DND-41 (cell line): ENCODE measurements around the gene NKD2.

ENCODE experiments used
- ATAC-seq: fragments of 200-7000 bp; cut with Tn5 transposase; 3 replicates; pipeline ENCODE4 v1.9.1; 2021; ENCODE audit warnings: low read depth; ENCODE audit not compliant: insufficient read depth
- DNase-seq: peaks from one replicate; pipeline ENCODE4 v3.0.0-alpha.2; 2020
- H2AFZ ChIP-seq: 2 replicates; pipeline ENCODE4 v1.6.0; 2012; ENCODE audit warnings: low read depth, low read length
- H3K27ac ChIP-seq: 2 replicates; pipeline ENCODE4 v1.5.1; 2012; ENCODE audit warnings: low read length, inconsistent platforms
- H3K27me3 ChIP-seq: fragments of 200-600 bp; sonication (generic); 2 replicates; pipeline ENCODE4 v1.6.0; 2012; ENCODE audit warnings: low read length, mild to moderate bottlenecking, inconsistent platforms; ENCODE audit not compliant: insufficient read depth, poor library complexity
- H3K36me3 ChIP-seq: 2 replicates; pipeline ENCODE4 v1.5.1; 2012; ENCODE audit warnings: low read length, inconsistent platforms; ENCODE audit not compliant: insufficient read depth
- H3K4me1 ChIP-seq: 2 replicates; pipeline ENCODE4 v1.5.1; 2012; ENCODE audit warnings: mild to moderate bottlenecking, low read length; ENCODE audit not compliant: insufficient read depth
- H3K4me2 ChIP-seq: 2 replicates; pipeline ENCODE4 v1.6.0; 2012; ENCODE audit warnings: mild to moderate bottlenecking, moderate library complexity, low read length, inconsistent platforms; ENCODE audit not compliant: insufficient read depth
- H3K4me3 ChIP-seq, 2 experiments: fragments of 200-600 bp in 1 of 2; shearing (Covaris generic) in 1 of 2; 2 replicates each; pipeline ENCODE4 v1.5.1; 2012 to 2016; ENCODE audit warnings: inconsistent platforms in 2 of 2, low read length in 2 of 2, mild to moderate bottlenecking in 2 of 2, low read depth in 1 of 2, moderate library complexity in 1 of 2
- H3K79me2 ChIP-seq: 2 replicates; pipeline ENCODE4 v1.6.0; 2012; ENCODE audit warnings: low read length, inconsistent platforms; ENCODE audit not compliant: insufficient read depth
- H3K9ac ChIP-seq: 2 replicates; pipeline ENCODE4 v1.6.0; 2012; ENCODE audit warnings: low read depth, mild to moderate bottlenecking, inconsistent platforms, low read length, moderate library complexity
- H3K9me3 ChIP-seq: 2 replicates; pipeline ENCODE4 v1.5.1; 2012; ENCODE audit warnings: low read length, moderate library complexity, mild to moderate bottlenecking, inconsistent platforms; ENCODE audit not compliant: insufficient read depth, severe bottlenecking
- H4K20me1 ChIP-seq: 2 replicates; pipeline ENCODE4 v1.6.0; 2012; ENCODE audit warnings: low read length; ENCODE audit not compliant: insufficient read depth
- EZH2 ChIP-seq: IDR thresholded peaks from 3 replicates; pipeline ENCODE4 v1.6.1; 2012; ENCODE audit warnings: borderline replicate concordance, low read depth, mild to moderate bottlenecking, moderate library complexity, low read length, inconsistent platforms; ENCODE audit not compliant: severe bottlenecking
- TF ChIP-seq, protein P1 (sequence below): IDR thresholded peaks from 2 replicates; pipeline ENCODE4 v1.5.1; 2012; ENCODE audit warnings: borderline replicate concordance, low read length, moderate library complexity, mild to moderate bottlenecking; ENCODE audit not compliant: poor library complexity, severe bottlenecking; ENCODE audit errors: extremely low read depth

NKD2 gene

GRCh38 chr5:1064383-1065142 lies 56.0 kb downstream of the NKD2 start:
- Histone ChIP-seq H2AFZ (no peak overlapping the region), H4K20me1 (no peaks in the 10 kb centered on the region), H3K9ac (no peak overlapping the region), H3K4me1 (no peaks in the 10 kb centered on the region), H3K4me2 (no peak overlapping the region), H3K79me2 (no peaks in the 10 kb centered on the region), H3K4me3 (no peak overlapping the region), H3K9me3 (no peaks in the 10 kb centered on the region), H3K27ac (no peak overlapping the region), H3K36me3 (no peaks in the 10 kb centered on the region), H3K27me3 (no peaks in the 10 kb centered on the region)
- DNase-seq: no peak
- TF ChIP-seq, protein P1, sequence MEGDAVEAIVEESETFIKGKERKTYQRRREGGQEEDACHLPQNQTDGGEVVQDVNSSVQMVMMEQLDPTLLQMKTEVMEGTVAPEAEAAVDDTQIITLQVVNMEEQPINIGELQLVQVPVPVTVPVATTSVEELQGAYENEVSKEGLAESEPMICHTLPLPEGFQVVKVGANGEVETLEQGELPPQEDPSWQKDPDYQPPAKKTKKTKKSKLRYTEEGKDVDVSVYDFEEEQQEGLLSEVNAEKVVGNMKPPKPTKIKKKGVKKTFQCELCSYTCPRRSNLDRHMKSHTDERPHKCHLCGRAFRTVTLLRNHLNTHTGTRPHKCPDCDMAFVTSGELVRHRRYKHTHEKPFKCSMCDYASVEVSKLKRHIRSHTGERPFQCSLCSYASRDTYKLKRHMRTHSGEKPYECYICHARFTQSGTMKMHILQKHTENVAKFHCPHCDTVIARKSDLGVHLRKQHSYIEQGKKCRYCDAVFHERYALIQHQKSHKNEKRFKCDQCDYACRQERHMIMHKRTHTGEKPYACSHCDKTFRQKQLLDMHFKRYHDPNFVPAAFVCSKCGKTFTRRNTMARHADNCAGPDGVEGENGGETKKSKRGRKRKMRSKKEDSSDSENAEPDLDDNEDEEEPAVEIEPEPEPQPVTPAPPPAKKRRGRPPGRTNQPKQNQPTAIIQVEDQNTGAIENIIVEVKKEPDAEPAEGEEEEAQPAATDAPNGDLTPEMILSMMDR: no peak
- TF ChIP-seq EZH2: no peak
- no peak for ATAC-seq

DNA sequence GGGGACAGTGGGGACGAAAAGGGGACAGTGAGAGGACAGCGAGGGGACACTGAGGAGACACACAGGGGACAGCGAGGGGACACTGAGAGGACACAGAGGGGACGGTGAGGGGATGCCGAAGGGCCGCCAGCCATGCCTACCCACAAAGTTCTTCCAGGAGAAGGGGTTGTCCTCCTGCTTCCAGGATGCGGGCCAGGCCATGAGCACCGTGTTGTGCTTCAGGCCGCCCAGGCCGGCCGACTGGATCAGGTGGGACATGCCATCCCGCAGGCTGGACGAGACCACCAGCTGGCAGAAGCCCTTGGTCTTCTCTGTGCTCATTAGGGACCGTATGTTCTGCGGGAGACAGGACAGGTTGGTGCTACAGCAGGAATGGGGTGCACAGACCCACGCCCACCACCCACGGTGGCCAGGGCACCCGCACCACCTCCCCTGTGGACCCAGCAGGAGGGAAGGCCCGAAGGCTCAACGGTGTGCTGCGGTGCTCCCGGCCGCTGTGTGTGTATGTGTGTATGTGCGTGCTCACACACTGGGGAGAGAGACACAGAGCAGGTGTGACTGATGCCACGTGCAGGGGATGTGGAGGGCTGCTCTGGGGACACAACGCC lies 56.6 kb downstream of the NKD2 start:
- no peaks in the 10 kb centered on the region for H3K36me3 ChIP-seq
- TF ChIP-seq, protein P1: no peak
- TF ChIP-seq EZH2: no peak
- H4K20me1 ChIP-seq: no peaks in the 10 kb centered on the region

DNA sequence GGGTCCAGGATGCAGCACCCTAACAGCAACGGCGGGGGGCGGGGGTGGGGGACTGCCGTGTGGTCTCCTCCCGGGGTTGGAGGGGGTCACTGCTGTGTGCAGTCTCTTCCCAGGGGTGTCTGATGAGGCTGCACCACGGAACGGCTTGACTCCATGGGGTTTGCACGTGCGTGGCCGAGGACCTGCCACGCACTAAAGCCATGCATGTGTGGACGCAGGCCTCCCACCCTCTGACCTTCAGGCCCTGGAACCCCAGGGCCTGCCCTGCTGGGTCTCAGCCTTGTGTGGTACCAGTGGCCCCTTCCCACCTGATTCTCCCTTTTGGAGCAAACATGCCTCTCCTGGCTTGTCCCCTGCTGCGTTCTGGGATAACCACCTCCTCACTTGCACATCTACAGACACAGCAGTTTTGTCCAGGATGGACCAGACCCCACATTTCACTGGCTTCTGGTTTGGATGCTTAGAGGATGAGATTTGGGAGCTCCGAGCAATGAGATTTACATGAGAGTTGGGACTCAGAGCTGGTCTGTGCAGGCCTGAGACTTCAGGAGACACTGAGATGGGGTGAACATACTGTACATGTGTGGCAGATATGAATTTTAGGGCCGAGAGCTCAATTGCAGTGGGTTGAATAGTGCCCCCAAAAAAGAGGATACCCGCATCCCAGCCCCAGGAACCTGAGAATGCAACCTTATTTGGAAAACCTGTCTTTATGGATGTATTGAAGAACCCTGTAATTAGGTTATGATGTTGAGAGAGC lies 57.5 kb downstream of the NKD2 start:
- H3K4me3 ChIP-seq: no peak overlapping the region
- no peaks in the 10 kb centered on the region for H3K9me3 ChIP-seq
- DNase-seq (no peak), ATAC-seq (no peak)
- TF ChIP-seq, protein P1: no peak
- TF ChIP-seq EZH2: no peak
- no peaks in the 10 kb centered on the region for H3K4me1 ChIP-seq
- no peak overlapping the region for H3K4me2 ChIP-seq
- no peaks in the 10 kb centered on the region for H3K27me3 ChIP-seq
- no peak overlapping the region for H3K27ac ChIP-seq
- H3K79me2 ChIP-seq: no peaks in the 10 kb centered on the region
- no peak overlapping the region for H2AFZ ChIP-seq
- no peaks in the 10 kb centered on the region for H4K20me1 ChIP-seq
- H3K36me3 ChIP-seq: no peaks in the 10 kb centered on the region
- no peak overlapping the region for H3K9ac ChIP-seq

More for the DNA sequence above, 56.6 kb downstream of the NKD2 start:
- no peak overlapping the region for H2AFZ ChIP-seq
- no peak overlapping the region for H3K4me2 ChIP-seq
- no peak overlapping the region for H3K9ac ChIP-seq
- H3K27me3 ChIP-seq: no peaks in the 10 kb centered on the region
- no peak overlapping the region for H3K4me3 ChIP-seq
- no peak for DNase-seq
- H3K4me1 ChIP-seq: no peaks in the 10 kb centered on the region
- ATAC-seq: no peak
- no peak overlapping the region for H3K27ac ChIP-seq
- H3K79me2 ChIP-seq: no peaks in the 10 kb centered on the region
- no peaks in the 10 kb centered on the region for H3K9me3 ChIP-seq
